Measurements from ENCODE around the gene DACT1.

Gene DACT1

DNA sequence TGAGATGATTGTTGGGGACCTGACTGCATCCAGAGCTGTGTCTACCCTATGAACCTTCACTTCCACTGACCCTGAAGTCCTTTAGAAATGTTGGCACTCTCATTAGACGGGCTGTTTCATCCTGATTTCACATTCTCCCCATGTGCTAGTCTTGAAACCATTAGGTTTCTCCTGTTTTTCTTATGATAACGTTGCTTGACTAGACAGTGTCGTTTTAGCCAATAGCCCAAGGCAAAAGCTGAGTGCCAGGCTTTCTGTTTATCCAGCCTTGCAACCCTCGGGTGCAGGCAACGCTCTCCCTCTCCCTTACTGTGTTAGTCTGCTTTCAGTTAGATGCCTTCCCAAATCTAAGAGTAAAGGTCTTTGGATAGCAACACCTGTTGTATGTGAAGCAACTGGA is 30.1 kb downstream of the DACT1 start:
- FAIRE-seq: no peak

GRCh38 chr14:58668848-58669480 is 31.2 kb downstream of the DACT1 start:
- FAIRE-seq: no peak

DNA sequence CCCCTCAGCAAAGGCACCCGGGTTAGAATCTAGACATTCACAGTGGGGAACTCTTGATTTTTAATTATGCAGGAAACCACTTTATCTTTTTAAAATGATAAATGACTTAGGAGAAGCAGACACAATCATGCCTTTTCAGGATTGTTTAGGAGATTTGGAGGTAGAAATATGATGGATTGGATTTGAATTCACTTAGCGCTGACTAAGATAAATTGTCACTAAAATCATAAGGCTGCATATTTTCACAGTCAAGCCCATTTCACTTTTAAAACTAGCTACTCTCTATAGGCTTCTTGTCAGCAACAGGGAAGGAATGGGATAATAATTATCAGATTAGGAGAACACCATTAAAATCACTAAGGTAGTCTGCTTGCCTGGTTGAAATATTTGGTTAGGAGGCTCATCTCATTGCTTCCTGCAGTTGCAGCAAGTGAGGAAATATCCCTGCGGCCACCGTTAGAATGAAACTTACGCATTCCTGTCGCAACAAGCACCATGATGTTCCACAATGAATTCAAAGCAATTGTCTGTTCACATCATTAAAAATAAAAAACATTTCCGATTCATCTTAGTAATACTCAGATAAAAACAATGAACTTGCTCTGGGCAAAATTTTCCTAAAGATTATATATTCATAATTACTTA is 31.9 kb downstream of the DACT1 start:
- no peak for FAIRE-seq

DNA sequence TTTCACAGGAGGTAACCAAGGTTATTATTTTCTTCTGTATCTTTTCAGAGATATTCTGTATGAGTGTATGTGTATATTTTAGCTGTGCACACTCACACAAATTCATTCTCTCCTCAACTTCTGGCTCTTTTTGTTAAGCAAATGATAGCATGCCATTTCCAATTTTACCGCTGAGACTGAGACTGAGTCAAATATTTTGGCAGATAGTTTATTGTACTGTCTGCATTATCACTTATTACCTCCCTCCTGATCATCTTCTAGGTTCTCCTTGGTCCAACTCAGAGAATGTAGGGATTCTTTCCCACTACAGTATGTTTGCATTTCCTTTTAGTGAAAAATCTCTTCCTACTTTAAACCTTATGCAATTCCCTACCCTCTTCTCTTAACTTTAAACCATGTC is 33.3 kb downstream of the DACT1 start:
- no peak for FAIRE-seq

DNA sequence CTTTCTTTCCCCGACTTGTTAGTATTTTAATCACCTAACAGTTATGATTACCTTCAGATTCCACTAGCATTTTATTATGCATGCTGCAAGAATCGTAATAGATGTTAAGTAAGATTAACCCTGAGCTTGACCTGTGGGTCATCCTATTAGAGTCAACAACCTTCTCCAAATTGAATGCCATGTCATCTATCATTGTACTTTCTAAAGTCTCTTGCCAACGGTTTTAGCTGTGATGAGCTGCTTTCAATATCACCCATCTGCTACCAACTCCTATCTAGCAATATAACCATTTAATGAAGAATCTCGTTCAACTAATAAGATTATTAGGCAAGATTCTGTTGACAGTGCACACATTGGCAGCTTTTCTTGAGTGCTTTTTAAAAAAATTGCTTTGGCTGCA is 33.7 kb downstream of the DACT1 start:
- FAIRE-seq: no peak

DNA sequence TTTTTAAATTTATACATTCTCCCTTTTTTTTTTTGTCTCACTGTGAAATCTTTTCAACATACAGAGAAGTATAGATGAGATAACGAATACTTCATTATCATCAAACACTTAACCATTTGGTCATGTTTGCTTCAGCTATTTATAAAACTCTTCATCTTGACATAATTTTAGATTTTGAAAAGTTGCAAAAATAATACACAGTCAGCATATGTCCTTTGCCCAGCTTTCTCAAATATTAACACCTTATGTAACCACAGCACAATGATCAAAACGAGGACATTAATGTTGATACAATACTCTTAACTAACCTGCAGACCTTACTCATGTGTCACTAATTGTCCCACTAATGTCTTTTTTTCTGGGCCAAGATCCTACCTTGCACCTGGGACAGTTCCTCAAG is 36.0 kb downstream of the DACT1 start:
- no peak for FAIRE-seq

DNA sequence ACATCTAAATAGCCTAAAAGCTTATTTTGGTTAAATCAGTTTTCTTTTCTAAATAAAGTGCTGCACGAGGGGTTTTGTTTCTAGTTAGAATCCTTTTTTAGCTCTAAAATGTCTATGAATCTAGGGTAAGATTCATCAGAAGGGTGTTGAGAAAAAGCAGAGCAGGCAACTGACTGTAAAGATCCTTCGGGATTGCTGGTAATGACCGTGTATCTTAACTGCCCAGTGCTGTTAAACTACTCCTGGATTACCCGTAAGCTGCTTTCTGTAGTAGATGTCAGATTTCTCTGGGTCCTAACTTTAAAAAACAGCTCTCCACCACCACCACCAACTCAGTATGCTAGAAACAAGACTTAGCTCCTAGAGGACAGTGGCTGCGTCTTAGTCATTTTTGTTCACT is 39.2 kb downstream of the DACT1 start:
- FAIRE-seq: no peak

- no peak for FAIRE-seq
Measured at GRCh38 chr14:58677517-58677916, 39.8 kb downstream of the DACT1 start.

- no peak for FAIRE-seq
Measured at GRCh38 chr14:58677996-58678395, 40.2 kb downstream of the DACT1 start.

- FAIRE-seq: no peak
Measured at GRCh38 chr14:58680698-58681097, 42.9 kb downstream of the DACT1 start.

GRCh38 chr14:58687232-58687795 is 49.6 kb downstream of the DACT1 start:
- no peak for FAIRE-seq

- no peak for FAIRE-seq
Measured at GRCh38 chr14:58690801-58691516, 53.2 kb downstream of the DACT1 start.

DNA sequence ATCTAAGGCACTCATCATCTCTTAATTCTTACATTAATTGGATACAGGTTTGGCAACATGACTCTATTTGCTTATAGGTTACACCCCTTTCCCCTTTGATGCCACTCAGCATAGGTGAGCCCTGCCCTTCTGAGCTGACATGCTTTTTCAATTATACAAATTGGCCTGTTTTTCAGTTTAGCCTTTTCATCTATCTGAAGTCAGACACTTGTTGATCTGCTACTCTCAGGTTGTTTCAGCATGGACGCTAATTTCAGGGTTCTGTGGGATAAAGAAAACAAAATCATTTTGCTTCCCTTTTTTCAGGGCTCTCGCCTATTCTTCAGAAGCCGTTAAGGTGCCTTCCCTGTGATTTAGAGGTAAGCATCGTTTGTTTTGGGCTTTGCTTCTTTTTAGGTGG is 55.3 kb downstream of the DACT1 start:
- no peak for FAIRE-seq

DNA sequence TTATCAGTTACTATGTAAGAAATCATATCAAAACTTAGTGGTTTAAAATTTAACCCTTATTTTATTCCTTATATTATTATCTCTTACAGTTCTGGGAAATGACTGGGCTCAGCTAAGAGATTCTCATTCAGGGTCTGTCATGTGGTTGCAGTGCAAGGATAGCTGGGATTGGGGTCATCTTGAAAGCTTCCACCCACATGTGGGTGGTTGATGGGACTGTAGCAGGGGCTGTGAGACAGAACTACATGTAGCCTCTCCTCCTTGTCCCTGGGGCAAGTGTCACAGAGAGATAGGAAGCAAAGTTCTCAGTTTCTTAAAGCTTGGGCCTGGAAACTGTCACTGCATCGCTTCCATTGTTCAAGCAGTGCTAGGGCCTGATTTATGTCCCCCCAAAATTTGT is 57.8 kb downstream of the DACT1 start:
- FAIRE-seq: no peak

GRCh38 chr14:58697266-58697929 is 59.6 kb downstream of the DACT1 start:
- no peak for FAIRE-seq
